HG02759 (cell line): ENCODE results near the gene OR1F1.

ENCODE experiments used
- ATAC-seq: cut with Tn5 transposase; IDR thresholded peaks from one replicate; pipeline ENCODE4 v1.9.1; 2021; ENCODE audit warnings: mild to moderate bottlenecking, moderate library complexity; ENCODE audit not compliant: unreplicated experiment

OR1F1 gene

GRCh38 chr16:3243882-3244281 is 55.9 kb downstream of the OR1F1 start:
- ATAC-seq, result no peak

GRCh38 chr16:3246002-3246401 is 58.0 kb downstream of the OR1F1 start:
- no peak for ATAC-seq

GRCh38 chr16:3246876-3247275 is 58.9 kb downstream of the OR1F1 start:
- ATAC-seq, result no peak

GRCh38 chr16:3248596-3248995 is 60.6 kb downstream of the OR1F1 start:
- ATAC-seq, result no peak

- no peak for ATAC-seq
Measured at GRCh38 chr16:3249020-3249419, 61.0 kb downstream of the OR1F1 start.

GRCh38 chr16:3249451-3249850 is 61.4 kb downstream of the OR1F1 start:
- no peak for ATAC-seq

GRCh38 chr16:3252967-3253366 is 65.0 kb downstream of the OR1F1 start:
- ATAC-seq, result no peak

GRCh38 chr16:3254309-3254708 is 66.3 kb downstream of the OR1F1 start:
- no peak for ATAC-seq
